Heart left ventricle (tissue), 16 donors: Measurements from ENCODE around the gene NFIC. TPM values are rescaled to one million over a fixed set of nuclear protein-coding genes. Genes with fewer than 3 reads are reported as not detected.

Experiments used
- ATAC-seq, 4 donors: fragments of 200-7000 bp; cut with Tn5 transposase; one replicate each; pipeline ENCODE4 v1.9.1; 2020 to 2022; ENCODE audit warnings: moderate library complexity in 4 of 4, mild to moderate bottlenecking in 3 of 4, moderate number of reproducible peaks in 1 of 4
- DNase-seq, 5 donors: peaks; one replicate each; pipeline ENCODE4 v3.0.0-alpha.2; 2020
- H3K27ac ChIP-seq, 12 donors: fragments of 200-600 bp; sonication (generic) in 4 of 12; one replicate each; pipeline versions ENCODE4 v1.5.0 to v1.8.0; 2016 to 2022; ENCODE audit warnings: mild to moderate bottlenecking in 2 of 12
- H3K27me3 ChIP-seq, 9 donors: fragments of 200-600 bp; sonication (generic) in 2 of 9; one replicate each; pipeline versions ENCODE4 v1.5.1 to v1.8.0; 2016 to 2022; ENCODE audit warnings: mild to moderate bottlenecking in 3 of 9
- H3K36me3 ChIP-seq, 9 donors: fragments of 200-600 bp; sonication (generic) in 2 of 9; one replicate each; pipeline versions ENCODE4 v1.5.0 to v1.8.0; 2018 to 2022; ENCODE audit warnings: mild to moderate bottlenecking in 2 of 9
- H3K4me1 ChIP-seq, 12 donors: fragments of 200-600 bp; sonication (generic) in 4 of 12; one replicate each; pipeline versions ENCODE4 v1.5.0 to v1.8.0; 2016 to 2022; ENCODE audit warnings: mild to moderate bottlenecking in 3 of 12
- H3K4me3 ChIP-seq, 12 donors: fragments of 200-600 bp; sonication (generic) in 4 of 12; one replicate each; pipeline versions ENCODE4 v1.5.0 to v1.8.0; 2017 to 2022; ENCODE audit warnings: mild to moderate bottlenecking in 9 of 12, moderate library complexity in 4 of 12
- H3K9me3 ChIP-seq, 12 donors: fragments of 200-600 bp; sonication (generic) in 4 of 12; one replicate each; pipeline versions ENCODE4 v1.5.0 to v1.8.0; 2016 to 2022; ENCODE audit warnings: mild to moderate bottlenecking in 1 of 12
- POLR2A ChIP-seq, 2 donors: fragments of 450-650 bp; IDR thresholded peaks; one replicate each; pipeline ENCODE4 v1.6.1; 2017; ENCODE audit warnings: antibody characterized with exemption in 2 of 2, mild to moderate bottlenecking in 2 of 2, moderate library complexity in 2 of 2
- WGBS, 4 donors: extraction: QIAGEN DNeasy Blood & Tissue Kit in 2 of 4; methylation state at CpG; one replicate each; pipeline versions ENCODE4 v1.1.5 to v1.1.7; 2013 to 2018; 5-methylcytosine and 5-hydroxymethylcytosine counted together
- intact Hi-C, 10 donors: fragments of 100-400 bp; cut with DNase I; formaldehyde crosslinking; loops; one replicate each; pipeline versions ENCODE4 v1.11.1 to v1.14.2; 2022
- polyA plus RNA-seq, 2 donors: library from polyadenylated mRNA; stranded (reverse); fragments of 200-250 nt; gene quantifications; one replicate each; pipeline ENCODE4 v1.2.3, GENCODE V29; 2013
- total RNA-seq, 9 donors: library from RNA; depleted of rRNA in 2 of 9; stranded (reverse); fragments of >200 nt in 2 of 9; fragmentation: NEBNext Ultra II Directional in 3 of 9; extraction: Animal tissue kit (Norgen Biotek cat#: 25700) in 3 of 9; gene quantifications; one replicate each; pipeline versions ENCODE4 v1.1.0 to v1.2.4, GENCODE V29; 2016 to 2023
- TF ChIP-seq, protein P1 (sequence below), 12 donors: fragments of 200-600 bp; sonication (generic) in 4 of 12; IDR thresholded peaks; one replicate each; pipeline versions ENCODE4 v1.5.0 to v1.8.0; 2018 to 2022; ENCODE audit warnings: antibody characterized with exemption in 12 of 12, mild to moderate bottlenecking in 5 of 12
- donor health status: ischemic (EF 13 %, LVEDD 7.1; RV severe dilation, severe dysfunction).
- donor health status: healthy with polysubstance abuse.
- donor health status: DM: no; HTN: yes; CAD: no.
- donor health status: DM: no; HTN: no; CAD: no.
- donor health status: ischemic (EF 25% LVEDD 6.9; RV normal size, moderate dysfunction).
- donor health status: ischemic (EF 25% LVEDD 5.7; RV mildly dilated, moderate dysfunction).
- donor health status: healthy.
- donor health status: DM: yes; HTN: yes; CAD: no.
- donor health status: ischemic (EF 35%, LVEDD 5.7; RV mildly dilated, moderate dysfunction).
- donor health status: nonischemic (EF 11% LVEDD 7.7; RV severe dilation, severe dysfunction).
- donor health status: DM: yes; HTN: yes; CAD: no.
- donor health status: PGD.
- donor health status: ischemic (EF 29% LVEDD 5.4; RV normal size, mild dysfunction).
- donor health status: nonischemic (EF 23%, LVEDD 6.1; RV moderate dilation, normal function).

The NFIC gene
- total and polyA plus RNA-seq, 11 donors = 107 to 267 (median 159) TPM

DNA sequence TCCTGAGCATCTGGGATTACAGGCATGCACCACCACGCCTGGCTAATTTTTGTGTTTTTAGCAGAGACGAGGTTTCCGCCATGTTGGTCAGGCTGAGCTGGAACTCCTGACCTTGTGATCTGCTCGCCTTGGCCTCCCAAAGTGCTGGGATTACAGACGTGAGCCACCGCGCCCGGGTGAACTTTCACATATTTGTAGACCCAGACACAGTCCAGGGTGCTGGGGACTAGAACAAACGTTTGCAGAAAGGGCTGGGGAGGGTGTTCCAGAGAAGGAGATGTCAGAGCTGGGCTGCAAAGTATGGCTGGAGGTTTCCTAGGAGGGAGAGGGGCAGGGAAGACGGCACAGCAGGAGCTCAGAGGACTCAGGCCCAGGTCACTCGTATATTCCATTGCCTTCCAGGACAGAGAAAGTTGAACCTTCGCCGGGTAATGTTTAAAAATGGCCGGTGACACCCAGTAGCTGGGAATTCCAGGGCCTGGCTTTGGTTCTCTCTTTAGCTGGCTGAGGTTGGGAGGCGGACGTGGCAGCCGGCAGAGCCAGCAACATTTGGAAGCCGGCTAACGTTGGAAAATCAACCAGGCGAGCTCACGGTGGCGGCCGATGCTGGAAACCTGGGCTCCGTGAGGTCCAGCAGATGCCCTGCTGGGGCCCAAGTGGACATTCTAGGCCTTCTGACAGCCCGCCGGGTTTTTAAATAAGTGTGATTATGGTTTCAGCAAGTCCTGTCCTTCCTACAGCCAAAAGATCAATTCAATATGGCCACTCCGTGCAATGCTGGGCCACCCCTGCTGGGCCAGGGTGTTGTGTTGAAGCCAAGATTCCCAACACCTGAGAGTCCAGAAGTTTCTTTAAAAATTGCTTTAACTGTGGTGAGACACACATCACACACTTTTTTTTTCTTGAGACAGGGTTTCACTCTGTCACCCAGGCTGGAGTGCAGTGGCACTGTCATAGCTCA lies 41.5 kb downstream of the NFIC start:
- WGBS, 4 donors = 25 to 28% (median 27%) methylated on average over 23 to 27 of the region's 27 CpGs
- H3K9me3 ChIP-seq = no peaks in the 10 kb centered on the region
- DNase-seq (peak in 4 of 5 donors; percentile 70 to 78 (median 72)), ATAC-seq (peak in 2 of 4 donors; percentile 1 to 10)
- peak overlapping the region in 9 of 12 donors; percentile 15 to 49 (median 34) for H3K4me3 ChIP-seq
- no peaks in the 10 kb centered on the region for H3K27me3 ChIP-seq
- H3K27ac ChIP-seq = peak overlapping the region; percentile 85 to 100 (median 99)
- TF ChIP-seq, protein P1, sequence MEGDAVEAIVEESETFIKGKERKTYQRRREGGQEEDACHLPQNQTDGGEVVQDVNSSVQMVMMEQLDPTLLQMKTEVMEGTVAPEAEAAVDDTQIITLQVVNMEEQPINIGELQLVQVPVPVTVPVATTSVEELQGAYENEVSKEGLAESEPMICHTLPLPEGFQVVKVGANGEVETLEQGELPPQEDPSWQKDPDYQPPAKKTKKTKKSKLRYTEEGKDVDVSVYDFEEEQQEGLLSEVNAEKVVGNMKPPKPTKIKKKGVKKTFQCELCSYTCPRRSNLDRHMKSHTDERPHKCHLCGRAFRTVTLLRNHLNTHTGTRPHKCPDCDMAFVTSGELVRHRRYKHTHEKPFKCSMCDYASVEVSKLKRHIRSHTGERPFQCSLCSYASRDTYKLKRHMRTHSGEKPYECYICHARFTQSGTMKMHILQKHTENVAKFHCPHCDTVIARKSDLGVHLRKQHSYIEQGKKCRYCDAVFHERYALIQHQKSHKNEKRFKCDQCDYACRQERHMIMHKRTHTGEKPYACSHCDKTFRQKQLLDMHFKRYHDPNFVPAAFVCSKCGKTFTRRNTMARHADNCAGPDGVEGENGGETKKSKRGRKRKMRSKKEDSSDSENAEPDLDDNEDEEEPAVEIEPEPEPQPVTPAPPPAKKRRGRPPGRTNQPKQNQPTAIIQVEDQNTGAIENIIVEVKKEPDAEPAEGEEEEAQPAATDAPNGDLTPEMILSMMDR (IDR thresholded peaks at IDR 0.05) = no peak
- peak in 1 of 2 donors; percentile 12 for TF ChIP-seq POLR2A (IDR thresholded peaks at IDR 0.05)
- peaks cover 9 to 75% (median 51%) of the 10 kb centered on the region in 12 donors for H3K4me1 ChIP-seq
- intact Hi-C loops = loop anchor here in 3 of 10 donors (2.0 to 5.0 kb wide), 3 partner anchors 21 to 71 kb away; partner anchors contain the start of gene NFIC (in 1 of the 3)
- peaks cover 0 to 34% (median 0%) of the 10 kb centered on the region in 9 donors for H3K36me3 ChIP-seq

DNA sequence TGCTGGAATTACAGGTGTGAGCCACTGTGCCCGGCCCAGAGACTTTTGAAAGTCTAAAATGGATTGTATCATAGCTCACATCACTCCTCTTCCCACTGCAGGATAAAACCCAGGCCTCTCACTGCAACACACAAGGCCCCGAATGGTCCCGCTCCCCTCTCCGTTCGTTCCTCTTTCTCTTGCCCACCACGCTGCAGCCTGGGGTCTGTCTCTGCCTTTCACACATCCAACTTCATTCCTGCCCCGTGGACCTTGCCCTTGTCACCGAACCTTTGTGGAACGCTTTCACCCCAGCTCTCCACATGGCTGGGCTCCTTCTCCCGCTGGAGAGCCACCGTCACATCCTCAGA lies 42.6 kb downstream of the NFIC start:
- H3K27me3 ChIP-seq = no peaks in the 10 kb centered on the region
- H3K36me3 ChIP-seq = peaks cover 0 to 31% (median 0%) of the 10 kb centered on the region in 9 donors
- H3K9me3 ChIP-seq = no peaks in the 10 kb centered on the region
- no peak for DNase-seq
- no peak for ATAC-seq
- intact Hi-C loops = loop anchor here in 3 of 10 donors (2.0 to 5.0 kb wide), 3 partner anchors 20 to 72 kb away; partner anchors contain the start of gene NFIC (in 1 of the 3)
- TF ChIP-seq POLR2A (IDR thresholded peaks at IDR 0.05) = no peak
- TF ChIP-seq, protein P1 (IDR thresholded peaks at IDR 0.05) = no peak
- H3K4me1 ChIP-seq = peaks cover 6 to 68% (median 42%) of the 10 kb centered on the region in 12 donors
- 61 to 71% (median 68%) methylated on average over 11 of the region's 11 CpGs for WGBS, 4 donors
- H3K27ac ChIP-seq = peak overlapping the region; percentile 85 to 100 (median 99)
- peak overlapping the region in 11 of 12 donors; percentile 12 to 50 (median 42) for H3K4me3 ChIP-seq

DNA sequence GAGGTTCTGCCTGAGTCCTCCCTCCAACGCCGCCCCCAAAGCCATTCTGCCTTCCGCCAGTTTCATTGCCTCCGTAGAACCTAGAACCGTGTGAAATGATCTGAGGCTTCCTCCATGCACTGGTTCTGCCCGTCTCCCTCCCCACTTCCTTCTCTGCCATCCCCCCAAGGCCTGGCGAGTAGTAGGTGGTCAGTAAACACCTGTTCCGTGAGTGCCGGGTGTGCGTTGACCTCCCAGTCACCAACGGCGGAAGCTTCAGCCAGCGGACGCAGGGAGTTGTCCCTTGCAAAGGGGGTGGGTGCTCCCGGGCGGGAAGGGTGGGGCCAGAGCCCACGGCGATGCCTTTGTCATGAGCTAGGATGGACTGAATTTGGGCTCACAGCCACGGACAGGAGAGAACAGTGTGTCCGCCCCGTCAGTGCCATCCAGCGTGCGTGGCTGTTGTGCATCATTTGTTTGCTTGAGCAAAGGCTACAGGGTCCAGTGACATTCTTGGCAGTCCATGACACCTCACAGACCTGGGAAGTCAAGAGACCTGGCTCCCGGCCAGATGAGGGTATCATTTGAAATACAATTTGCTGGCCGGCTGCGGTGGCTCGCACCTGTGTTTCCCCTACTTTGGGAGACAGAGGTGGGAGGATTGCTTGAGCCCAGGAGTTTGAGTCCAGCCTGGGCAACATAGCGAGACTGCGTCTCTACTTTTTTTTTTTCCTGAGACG lies 43.1 kb downstream of the NFIC start:
- peak overlapping the region in 11 of 12 donors; percentile 12 to 50 (median 42) for H3K4me3 ChIP-seq
- WGBS, 4 donors = 28 to 41% (median 33%) methylated on average over 25 to 30 of the region's 30 CpGs
- peak overlapping the region; percentile 85 to 100 (median 99) for H3K27ac ChIP-seq
- ATAC-seq (peak; percentile 74 to 80 (median 78)), DNase-seq (peak; percentile 76 to 96 (median 81))
- no peaks in the 10 kb centered on the region for H3K27me3 ChIP-seq
- H3K4me1 ChIP-seq = peaks cover 6 to 64% (median 40%) of the 10 kb centered on the region in 12 donors
- intact Hi-C loops = loop anchor here in 3 of 10 donors (2.0 to 5.0 kb wide), 3 partner anchors 19 to 73 kb away; partner anchors contain the start of gene NFIC (in 1 of the 3)
- TF ChIP-seq, protein P1 (IDR thresholded peaks at IDR 0.05) = peak in 1 of 12 donors; percentile 6
- peak in 1 of 2 donors; percentile 74 for TF ChIP-seq POLR2A (IDR thresholded peaks at IDR 0.05)
- H3K36me3 ChIP-seq = peaks cover 0 to 31% (median 0%) of the 10 kb centered on the region in 9 donors
- H3K9me3 ChIP-seq = no peaks in the 10 kb centered on the region
